SK-N-DZ (cell line): Measurements from ENCODE around the gene KIF6.
"Not testable (repeated sequence)": the region's sequence is repeated elsewhere in the genome, so short reads cannot be mapped to it uniquely, and the experiment has no call there.

Source experiments
- DNase-seq: peaks from one replicate; pipeline ENCODE4 v3.0.0-alpha.2; 2015; ENCODE audit warnings: low spot score

KIF6 gene

DNA sequence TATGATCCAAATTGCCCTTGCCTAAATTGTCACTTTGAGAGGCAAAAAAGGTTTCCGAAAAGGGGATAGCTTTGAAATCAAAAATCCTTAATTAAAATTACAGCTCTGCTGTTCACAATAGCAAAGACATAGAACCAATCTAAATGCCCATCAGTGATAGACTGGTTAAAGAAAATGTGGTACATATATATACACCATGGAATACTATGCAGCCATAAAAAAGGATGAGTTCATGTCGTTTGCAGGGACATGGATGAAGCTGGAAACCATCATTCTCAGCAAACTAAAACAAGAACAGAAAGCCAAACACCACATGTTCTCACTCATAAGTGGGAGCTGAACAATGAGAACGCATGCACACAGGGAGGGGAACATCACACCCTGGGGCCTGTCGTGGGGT lies 1.9 kb downstream of the KIF6 start:
- not testable (repeated sequence) for DNase-seq

DNA sequence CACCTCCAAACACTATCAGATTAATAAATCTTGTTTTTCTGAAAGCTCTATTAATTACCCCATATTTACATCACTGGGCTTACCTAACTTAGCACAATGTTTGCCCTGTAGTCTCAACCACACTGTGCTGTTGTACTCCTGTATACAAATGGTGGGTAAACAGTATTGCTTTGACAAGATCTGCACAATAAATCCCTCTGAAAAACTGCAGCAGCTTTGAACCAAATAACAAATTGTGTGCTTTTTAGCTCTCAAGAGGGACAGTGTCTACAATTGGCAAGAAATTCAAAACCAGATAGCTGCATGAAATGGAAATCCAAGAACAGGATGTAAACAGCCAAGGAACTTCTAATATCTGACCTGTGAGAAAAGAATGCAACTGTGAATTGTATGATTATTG lies 10.4 kb downstream of the KIF6 start:
- no peak for DNase-seq

GRCh38 chr6:39707962-39708683 lies 17.1 kb downstream of the KIF6 start:
- DNase-seq = no peak

DNA sequence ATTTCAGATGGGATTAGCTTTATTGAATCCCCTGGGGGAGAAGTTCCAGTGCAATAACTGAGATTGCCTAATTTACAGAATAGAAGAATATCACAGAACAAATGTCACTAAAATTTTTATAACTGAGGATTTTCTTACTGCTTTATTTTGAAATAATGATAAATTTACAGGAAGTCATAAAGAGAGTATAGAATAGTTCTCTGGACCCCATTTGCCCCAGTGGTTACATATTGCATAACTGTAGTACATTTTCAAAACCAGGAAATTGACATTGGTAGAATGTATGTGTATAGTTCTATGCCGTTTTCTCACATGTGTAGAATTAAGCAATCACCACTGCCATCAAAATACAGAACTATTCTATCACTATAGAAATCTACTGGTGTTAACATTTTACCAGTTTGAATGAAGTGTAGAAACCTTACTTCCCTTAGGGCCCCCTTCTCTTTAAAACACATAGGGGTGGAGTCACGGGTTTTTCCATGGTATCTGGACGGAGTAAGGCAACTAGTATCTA lies 18.3 kb downstream of the KIF6 start:
- no peak for DNase-seq

GRCh38 chr6:39702265-39702664 lies 22.9 kb downstream of the KIF6 start:
- no peak for DNase-seq

GRCh38 chr6:39700362-39700761 lies 24.8 kb downstream of the KIF6 start:
- no peak for DNase-seq

DNA sequence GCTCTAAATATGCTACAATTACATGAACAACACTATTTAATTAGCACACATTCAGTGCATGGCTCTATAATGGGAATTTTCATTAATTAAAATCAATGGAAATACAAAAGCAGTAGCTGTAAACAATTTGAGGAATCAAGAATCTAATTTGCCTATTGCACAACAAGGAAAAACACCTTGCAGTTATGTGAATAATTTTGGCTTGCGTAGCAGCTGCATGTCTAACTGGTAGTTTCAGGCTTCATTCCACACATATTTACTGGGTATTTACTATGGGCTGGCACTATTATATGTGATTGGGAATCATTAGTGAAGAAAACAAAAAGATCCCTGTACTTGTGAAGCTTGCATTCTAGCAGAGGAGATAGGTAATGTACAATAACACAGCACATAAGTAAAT lies 26.4 kb downstream of the KIF6 start:
- no peak for DNase-seq

DNA sequence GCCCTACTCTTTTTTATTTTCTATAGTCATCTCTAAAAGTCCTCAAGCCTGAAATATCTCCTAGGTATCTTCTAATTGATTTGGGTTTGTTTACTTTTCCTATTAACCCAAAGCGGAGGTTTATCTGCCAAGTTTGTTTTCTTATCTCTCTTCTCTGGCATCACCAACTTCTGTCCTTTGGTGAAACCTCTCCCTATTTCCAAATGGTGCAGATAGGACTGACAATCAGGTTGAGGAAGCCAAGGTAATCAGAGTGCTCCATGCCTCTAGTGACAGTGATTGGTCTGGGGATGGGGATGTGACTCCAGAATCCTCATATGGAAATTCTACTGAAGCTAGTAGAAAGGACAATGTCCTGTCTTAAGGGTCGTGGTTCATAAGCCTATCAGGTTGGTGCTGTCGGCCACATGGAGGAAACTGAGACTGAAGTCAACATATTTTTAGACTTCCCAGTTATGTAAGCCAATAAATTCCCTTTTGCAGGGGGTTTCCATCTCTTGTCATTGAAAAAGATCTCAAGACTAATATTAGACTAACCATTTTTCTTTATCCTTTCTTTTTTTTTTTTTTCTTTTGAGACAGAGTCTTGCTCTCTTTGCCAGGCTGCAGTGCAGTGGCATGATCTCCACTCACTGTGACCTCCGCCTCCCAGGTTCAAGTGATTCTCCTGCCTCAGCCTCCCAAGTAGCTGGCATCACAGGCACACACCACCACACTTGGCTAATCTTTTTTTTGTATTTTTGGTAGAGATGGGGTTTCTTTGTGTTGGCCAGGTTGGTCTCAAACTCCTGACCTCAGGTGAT lies 28.0 kb downstream of the KIF6 start:
- DNase-seq = no peak

GRCh38 chr6:39695447-39695846 lies 29.8 kb downstream of the KIF6 start:
- DNase-seq = no peak

GRCh38 chr6:39693206-39693605 lies 32.0 kb downstream of the KIF6 start:
- no peak for DNase-seq

DNA sequence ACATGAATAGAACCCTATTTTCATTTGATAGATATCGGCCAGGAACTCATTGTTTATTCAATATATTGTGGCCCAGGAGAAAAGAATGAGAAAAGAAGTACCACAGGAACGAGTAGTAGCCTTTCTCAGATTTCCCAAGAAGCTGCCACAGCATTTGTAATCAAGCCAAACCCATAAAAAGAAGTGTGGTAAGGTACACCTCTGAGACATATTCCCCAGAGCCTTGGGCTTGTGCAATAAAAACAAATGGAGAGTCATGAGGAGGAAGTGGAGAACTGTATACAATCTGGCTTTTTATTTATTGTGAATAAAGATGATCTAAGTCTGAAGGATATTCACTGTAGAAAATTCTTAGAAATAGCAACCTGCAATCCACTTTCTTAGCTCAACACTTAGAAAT lies 36.7 kb downstream of the KIF6 start:
- no peak for DNase-seq

DNA sequence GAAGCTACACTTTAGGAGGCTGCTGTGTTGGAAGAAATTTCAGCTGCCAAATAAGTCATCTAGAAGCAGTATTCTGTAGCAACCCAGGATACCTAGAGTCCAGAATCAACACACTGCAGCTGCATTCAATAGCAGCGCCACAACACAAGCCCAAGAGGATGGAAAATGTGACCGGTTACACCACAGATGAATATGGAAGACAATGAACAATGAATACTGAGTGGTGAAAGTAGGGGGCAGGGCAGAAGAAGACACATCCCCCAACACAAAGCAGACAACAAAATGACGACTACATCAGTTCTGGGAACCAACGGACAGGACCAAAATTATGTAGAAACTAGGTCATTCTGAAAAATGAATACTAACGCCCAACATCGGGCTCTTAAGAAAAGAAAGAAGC lies 38.2 kb downstream of the KIF6 start:
- no peak for DNase-seq

GRCh38 chr6:39685938-39686337 lies 39.3 kb downstream of the KIF6 start:
- no peak for DNase-seq

GRCh38 chr6:39685489-39685826 lies 39.8 kb downstream of the KIF6 start:
- DNase-seq = no peak

- DNase-seq = no peak
Measured at GRCh38 chr6:39684790-39685488, 40.3 kb downstream of the KIF6 start.

- DNase-seq = no peak
Measured at GRCh38 chr6:39681674-39682121, 43.5 kb downstream of the KIF6 start.

GRCh38 chr6:39678914-39679313 lies 46.3 kb downstream of the KIF6 start:
- no peak for DNase-seq

DNA sequence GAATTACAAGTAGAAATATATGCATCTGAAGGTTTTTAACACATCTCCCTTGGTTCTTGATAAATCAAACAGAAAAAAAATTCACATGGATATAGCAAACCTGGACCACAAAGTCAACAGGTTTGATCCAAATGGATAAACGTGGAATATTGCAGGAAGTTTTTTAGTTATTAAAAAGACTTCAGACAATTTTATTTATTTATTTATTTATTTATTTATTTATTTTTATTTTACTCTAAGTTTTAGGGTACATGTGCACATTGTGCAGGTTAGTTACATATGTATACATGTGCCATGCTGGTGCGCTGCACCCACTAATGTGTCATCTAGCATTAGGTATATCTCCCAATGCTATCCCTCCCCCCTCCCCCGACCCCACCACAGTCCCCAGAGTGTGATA lies 47.9 kb downstream of the KIF6 start:
- DNase-seq = not testable (repeated sequence)

DNA sequence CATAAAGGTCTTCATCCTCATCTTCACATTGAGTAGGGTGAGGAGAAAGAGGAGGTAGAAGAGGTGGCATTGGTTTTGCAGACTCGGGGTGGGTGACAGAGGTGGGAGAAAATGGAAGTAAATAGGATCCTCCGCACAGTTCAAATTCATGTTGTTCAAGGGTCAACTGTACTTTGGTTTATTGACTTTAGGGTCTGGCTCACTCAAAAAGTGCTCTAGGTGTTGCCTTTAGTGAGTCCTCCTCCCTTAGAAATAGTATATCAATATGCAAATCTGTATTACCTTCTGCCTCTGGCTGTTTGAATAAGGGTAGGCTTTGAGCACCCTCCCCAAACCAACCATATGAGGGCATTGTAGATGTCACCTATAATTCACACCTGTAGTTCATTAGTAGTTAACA lies 54.7 kb downstream of the KIF6 start:
- DNase-seq = no peak

GRCh38 chr6:39669973-39670342 lies 55.2 kb downstream of the KIF6 start:
- DNase-seq = no peak

GRCh38 chr6:39669207-39669972 lies 55.8 kb downstream of the KIF6 start:
- DNase-seq = no peak
